Putamen (tissue), 1 donor: Measurements from ENCODE around the gene LRRC46.

Experiments
- DNase-seq: peaks from one replicate; pipeline ENCODE4 v3.0.0-alpha.2; 2016; ENCODE audit warnings: low spot score

LRRC46 gene

DNA sequence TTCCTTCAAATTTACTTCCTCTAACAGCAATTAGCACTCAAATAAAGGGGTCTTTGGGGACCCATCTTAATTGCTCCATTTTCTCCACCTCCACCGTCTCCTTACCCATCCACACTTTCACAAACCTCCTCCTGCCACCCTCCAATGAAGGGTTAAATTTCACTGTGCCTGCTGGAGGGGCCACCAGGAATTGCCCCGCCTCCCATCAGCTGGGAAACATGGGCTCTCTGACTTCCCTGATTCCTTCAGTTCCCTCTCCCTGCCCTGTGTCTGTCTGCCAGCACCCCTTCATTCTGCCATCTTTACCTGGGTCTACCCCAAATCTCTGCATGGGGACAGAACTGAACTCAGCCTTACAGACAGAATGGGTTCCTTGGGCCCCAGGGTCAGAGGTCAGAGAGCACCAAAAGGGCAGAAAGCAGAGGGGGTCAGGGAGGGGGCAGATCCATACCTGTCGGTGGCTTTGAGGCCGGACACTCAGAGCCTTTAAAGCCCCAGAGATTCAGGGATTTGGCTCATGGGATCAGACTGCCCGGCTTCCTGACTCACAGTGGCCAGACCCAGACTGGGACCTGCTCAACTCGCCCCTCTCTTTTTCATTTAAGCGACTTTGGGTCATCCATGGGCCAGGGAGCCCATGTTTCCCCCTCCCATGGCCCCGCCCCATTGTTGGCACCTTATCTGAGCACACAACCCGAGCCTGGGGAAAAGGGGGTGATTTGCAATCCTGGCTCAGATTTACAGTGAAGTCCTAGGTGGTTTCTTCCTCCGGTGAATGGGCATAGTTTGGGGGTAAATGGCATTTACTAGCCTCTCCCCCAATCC, 46.9 kb downstream of the LRRC46 start:
- DNase-seq: no peak

DNA sequence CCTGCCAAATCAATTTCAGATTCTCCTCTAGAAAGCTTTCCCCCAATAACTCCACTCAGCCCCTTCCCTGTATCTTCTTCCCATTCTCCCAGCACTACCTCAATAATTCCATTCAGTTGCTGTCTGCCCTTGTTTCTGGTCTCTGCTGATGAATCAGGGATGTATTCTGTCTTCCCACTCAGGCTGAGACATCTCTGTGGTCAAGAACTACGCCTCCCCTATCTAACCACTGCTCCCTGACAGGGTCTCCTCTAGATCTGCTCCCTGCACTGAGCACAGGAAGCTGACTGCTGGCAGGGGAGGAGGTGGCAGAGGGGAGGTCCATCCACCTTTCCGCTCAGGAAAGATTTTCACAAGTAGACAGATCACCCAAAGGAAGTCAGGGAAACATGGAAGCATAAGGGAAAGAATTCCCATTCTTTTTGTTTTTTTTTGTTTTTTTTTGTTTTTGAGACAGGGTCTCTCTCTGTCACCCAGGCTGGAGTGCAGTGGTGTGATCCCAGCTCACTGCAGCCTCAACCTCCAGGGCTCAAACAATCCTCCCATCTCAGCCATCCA, 47.6 kb downstream of the LRRC46 start:
- no peak for DNase-seq

DNA sequence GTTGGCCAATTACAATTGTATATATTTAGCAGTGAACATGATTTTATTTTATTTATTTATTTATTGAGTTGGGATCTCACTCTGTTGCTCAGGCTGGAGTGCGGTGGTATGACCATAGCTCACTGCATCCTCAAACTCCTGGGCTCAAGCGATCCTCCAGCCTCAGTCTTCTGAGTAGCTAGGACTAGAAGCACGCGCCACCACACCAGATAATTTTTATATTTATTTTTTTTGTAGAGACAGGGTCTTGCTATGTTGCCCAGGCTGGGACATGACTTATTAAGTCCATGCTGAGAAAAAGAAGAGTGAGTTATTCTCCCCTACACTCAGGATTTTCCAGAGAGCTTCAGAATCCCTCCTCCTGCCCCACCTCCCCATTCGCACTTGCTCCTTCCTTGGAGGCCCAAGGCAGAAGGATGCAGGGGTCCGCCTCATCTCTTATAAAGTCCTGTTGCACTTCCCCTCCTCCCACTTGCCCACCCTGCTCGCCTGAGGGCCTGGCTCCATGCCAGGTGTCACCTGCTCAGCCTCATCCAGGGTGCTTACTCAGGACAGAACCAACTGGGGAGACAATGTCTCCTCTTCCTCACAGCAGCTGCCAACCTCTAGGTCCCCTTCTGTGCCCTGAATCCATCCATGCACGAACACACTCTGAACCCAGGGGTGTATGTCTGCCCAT, 48.4 kb downstream of the LRRC46 start:
- DNase-seq: no peak

DNA sequence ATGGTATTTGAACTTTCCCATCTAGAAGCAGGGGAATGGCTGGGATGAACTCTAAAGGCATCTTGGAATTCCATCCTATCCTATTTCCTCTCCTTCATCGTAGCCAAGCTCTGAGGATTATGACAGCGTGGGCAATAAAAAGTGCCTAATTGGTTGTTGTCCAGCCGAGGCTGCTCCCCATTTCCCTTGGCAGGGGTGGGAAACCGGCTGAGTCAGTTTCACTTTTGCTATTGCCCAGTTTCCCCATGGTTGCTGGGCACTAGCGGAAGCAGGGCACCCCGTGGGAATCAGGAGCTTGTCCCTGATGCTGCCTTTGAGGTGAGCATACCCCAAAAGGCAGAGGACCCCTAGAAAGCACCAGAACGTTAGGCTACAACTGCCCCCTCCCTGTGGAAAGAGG, 50.8 kb downstream of the LRRC46 start:
- no peak for DNase-seq

DNA sequence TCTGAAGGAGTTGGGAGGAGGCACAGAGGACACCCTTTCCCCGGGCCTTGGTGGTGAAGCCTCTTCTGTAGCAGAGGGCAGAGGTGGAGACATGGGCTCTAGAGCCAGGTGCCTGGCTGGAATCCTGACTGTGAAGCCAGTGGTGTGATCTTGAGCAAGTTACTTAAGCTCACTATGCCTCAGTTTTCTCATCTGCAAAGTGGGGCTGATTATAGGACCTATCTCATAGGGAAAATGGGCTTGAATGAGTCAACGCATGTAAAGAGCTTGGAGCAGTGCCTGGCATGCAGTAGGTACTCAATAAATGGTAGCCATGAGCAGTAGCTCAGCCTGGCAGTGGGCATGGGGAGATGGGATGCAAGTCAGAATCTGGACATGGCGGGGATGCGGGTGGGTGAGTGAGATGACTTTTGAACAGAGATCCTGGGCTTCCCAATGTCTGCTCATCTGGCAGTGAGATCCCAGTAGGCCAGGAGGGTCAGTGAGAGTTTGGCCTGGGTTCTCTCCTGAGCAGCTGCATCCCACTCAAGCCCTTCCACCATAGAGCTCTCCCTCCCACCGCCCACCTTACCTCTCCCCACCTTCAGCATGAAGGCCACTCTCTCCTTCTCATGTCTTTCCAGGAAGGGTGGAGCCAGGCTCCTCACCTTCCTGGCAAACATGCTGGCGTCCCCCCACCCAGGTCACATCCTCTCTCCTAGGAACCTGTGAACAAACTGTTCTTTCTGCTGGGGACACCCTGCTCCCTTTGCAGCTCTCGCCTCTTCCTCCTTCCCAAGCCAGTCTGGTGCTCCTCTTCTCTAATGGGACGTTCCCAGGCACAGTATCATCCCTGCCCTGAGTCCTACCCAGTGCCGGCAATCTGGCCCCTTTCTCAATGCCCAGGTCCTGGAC, 51.5 kb downstream of the LRRC46 start:
- DNase-seq: no peak

DNA sequence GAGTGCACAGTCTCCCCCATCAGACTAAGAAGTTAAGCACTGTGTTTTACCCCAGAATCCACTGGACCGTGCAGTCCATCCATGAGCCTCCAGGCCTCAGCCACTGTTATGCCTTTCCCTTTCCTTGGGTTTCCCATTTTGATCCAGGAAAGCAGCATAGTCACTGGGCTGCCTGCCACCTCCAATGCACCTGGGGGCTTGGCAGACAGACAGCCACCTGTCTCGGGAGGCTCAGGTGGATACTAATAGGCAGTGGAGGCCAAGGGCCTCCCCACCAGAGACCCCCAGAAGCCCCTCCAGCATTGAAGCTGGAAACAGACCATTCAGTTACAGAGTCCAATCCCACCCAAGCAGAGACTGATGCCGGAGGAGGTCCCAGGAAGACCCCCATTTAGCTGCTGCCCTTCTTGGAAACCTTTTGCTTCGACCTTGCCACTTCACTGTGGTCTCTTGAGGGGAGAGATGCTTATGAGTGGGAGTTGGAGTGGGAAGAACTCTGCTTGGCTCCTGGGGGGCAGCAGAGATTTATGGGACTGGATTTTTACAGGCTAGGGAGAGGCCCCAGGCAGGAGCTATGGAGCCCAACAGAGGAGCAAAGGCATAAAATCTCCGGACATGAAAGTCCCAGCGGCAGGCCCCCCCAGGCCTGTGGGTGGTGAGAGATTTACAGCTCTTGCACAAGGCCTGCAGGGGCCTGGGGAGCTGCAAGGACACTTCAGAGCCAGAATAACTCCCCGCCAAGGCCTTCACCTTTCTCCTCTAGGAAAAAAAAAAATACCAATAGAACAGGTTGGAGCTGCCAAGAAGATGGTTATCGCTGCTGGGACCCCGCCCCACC, 52.3 kb downstream of the LRRC46 start:
- no peak for DNase-seq

DNA sequence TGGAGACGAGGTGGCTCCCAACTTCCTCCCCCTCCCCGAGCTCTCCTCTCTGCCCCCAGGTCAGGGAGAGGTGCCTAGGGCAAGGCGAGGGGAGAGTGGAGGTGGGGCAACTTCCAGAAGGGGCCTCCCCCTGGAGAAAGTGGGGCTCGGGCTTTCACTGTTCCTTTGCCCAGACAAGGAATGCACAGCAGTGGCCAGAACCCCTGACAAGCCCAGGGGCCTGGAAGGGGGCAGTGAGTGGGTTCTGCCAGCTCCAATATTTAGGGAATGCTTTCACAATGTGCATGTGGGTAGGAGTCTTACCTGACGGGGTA, 52.9 kb downstream of the LRRC46 start:
- no peak for DNase-seq

DNA sequence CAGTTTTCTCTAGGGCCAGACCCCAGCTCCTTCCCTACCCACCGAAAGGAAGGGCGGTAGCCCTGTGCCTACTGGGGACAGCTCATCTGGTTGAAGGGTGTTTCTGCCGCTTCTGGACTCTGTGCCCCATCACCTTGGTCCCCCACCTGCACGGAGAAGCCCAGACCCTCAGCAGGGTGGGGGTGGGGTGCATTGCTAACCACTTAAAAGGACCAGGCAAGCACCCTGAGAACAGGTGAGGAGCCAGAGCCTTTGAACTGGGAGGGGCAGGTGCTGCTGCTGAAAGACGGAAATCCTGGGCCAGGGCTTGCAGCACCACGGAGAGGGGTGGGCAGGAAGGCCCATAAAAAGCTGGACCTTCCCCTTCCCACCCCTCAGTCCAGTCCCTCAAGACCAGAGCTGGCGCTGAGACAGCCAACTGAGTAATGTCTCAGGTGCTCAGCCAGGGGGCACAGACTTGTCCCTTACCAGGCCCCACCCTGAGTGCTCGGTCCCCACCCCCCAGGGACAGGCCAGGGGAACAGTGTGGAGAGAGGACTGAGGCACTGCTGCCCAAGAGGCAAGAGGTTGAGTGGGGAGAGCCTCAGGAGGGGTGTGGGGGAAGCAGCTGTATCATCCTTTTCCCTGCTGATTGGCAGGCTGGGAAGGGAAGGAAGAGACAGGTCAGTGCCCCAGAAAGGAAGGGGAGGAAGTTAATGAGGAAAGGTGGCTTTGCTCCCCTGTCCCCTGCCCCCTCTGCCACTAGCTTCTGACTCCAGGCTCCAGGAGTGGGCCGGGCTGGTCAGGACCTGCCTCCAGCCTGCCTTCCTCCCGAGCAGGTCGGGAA, 53.6 kb downstream of the LRRC46 start:
- DNase-seq: no peak
